GM12891 (cell line): ENCODE results near the gene TUT1.
"Not testable (repeated sequence)": the region's sequence is repeated elsewhere in the genome, so short reads cannot be mapped to it uniquely, and the experiment has no call there.

ENCODE experiments used
- DNase-seq: peaks from one replicate; pipeline ENCODE4 v3.0.0; 2011; ENCODE audit warnings: low spot score; ENCODE audit not compliant: insufficient read length
- FAIRE-seq: peaks from 2 replicates; lab custom pipeline; 2011; peaks lifted over from hg19 to GRCh38; lab: Jason Lieb, UNC
- PAX5 ChIP-seq: IDR thresholded peaks from 2 replicates; pipeline ENCODE4 v1.6.1; 2011; ENCODE audit warnings: low read length, moderate library complexity, mild to moderate bottlenecking; ENCODE audit not compliant: insufficient read depth, severe bottlenecking
- POLR2A ChIP-seq: IDR thresholded peaks from 2 replicates; pipeline ENCODE4 v1.6.1; 2011; ENCODE audit warnings: low read depth, low read length, control low read depth
- POLR2AphosphoS5 ChIP-seq: IDR thresholded peaks from 2 replicates; pipeline ENCODE4 v1.6.1; 2011; ENCODE audit warnings: low read depth, low read length, control low read depth
- POU2F2 ChIP-seq: IDR thresholded peaks from 2 replicates; pipeline ENCODE4 v1.6.1; 2011; ENCODE audit warnings: low read depth, mild to moderate bottlenecking, control low read depth, low read length, moderate library complexity
- SPI1 ChIP-seq: IDR thresholded peaks from 2 replicates; pipeline ENCODE4 v1.6.1; 2011; ENCODE audit warnings: low read depth, low read length, control low read depth
- TAF1 ChIP-seq: IDR thresholded peaks from 2 replicates; pipeline ENCODE4 v1.6.1; 2011; ENCODE audit warnings: low read depth, low read length, control low read depth

The TUT1 gene

GRCh38 chr11:62555464-62556107, 35.7 kb downstream of the TUT1 start:
- peak; percentile 100 for TF ChIP-seq SPI1
- no peak for TF ChIP-seq TAF1
- TF ChIP-seq POU2F2, result 0 out of 2 replicates have a peak, but pooled peaks have one; percentile 33
- TF ChIP-seq POLR2A, result no peak
- TF ChIP-seq PAX5, result no peak
- TF ChIP-seq POLR2AphosphoS5, result no peak
- peak; percentile 82 for FAIRE-seq
- DNase-seq, result no peak

- FAIRE-seq, result no peak
- no peak for TF ChIP-seq POU2F2
- TF ChIP-seq PAX5, result no peak
- no peak for TF ChIP-seq POLR2AphosphoS5
- TF ChIP-seq POLR2A, result no peak
- TF ChIP-seq SPI1, result no peak
- TF ChIP-seq TAF1, result no peak
- no peak for DNase-seq
These were observed 36.7 kb downstream of the TUT1 start for GRCh38 chr11:62554387-62555167.

GRCh38 chr11:62553839-62554361, 37.4 kb downstream of the TUT1 start:
- no peak for TF ChIP-seq SPI1
- no peak for TF ChIP-seq TAF1
- TF ChIP-seq POU2F2, result no peak
- no peak for TF ChIP-seq PAX5
- no peak for TF ChIP-seq POLR2A
- no peak for TF ChIP-seq POLR2AphosphoS5
- no peak for FAIRE-seq
- no peak for DNase-seq

- no peak for DNase-seq
- FAIRE-seq, result no peak
- no peak for TF ChIP-seq SPI1
- no peak for TF ChIP-seq POLR2A
- no peak for TF ChIP-seq POU2F2
- TF ChIP-seq PAX5, result no peak
- TF ChIP-seq POLR2AphosphoS5, result no peak
- TF ChIP-seq TAF1, result no peak
These were observed 38.1 kb downstream of the TUT1 start for GRCh38 chr11:62553080-62553838.

- no peak for DNase-seq
- no peak for FAIRE-seq
- no peak for TF ChIP-seq POLR2AphosphoS5
- TF ChIP-seq TAF1, result no peak
- TF ChIP-seq PAX5, result no peak
- TF ChIP-seq POLR2A, result no peak
These were observed 38.7 kb downstream of the TUT1 start for GRCh38 chr11:62552485-62553079.

- DNase-seq, FAIRE-seq: not testable (repeated sequence)
These were observed 40.8 kb downstream of the TUT1 start for GRCh38 chr11:62550478-62550877.

- TF ChIP-seq SPI1 (no peak), PAX5 (no peak), POU2F2 (no peak), TAF1 (no peak), POLR2A (no peak), POLR2AphosphoS5 (no peak)
- DNase-seq, result no peak
- FAIRE-seq, result no peak
These were observed 42.6 kb downstream of the TUT1 start for GRCh38 chr11:62548545-62549335.

- DNase-seq (no peak), FAIRE-seq (no peak)
- no peak for TF ChIP-seq SPI1
- no peak for TF ChIP-seq TAF1
- TF ChIP-seq POLR2AphosphoS5, result no peak
- no peak for TF ChIP-seq POLR2A
- no peak for TF ChIP-seq POU2F2
- no peak for TF ChIP-seq PAX5
These were observed 43.5 kb downstream of the TUT1 start for GRCh38 chr11:62547691-62548281.
